OCI-LY1 (cell line): Measurements from ENCODE around the gene FOXS1.

Source experiments
- CTCF ChIP-seq: fragments of 200-600 bp; sonication (generic), shearing (Covaris generic); IDR thresholded peaks from 2 replicates; pipeline ENCODE4 v1.5.1; 2017; ENCODE audit warnings: mild to moderate bottlenecking, antibody characterized with exemption, low read length, moderate library complexity, mixed read lengths
- EZH2 ChIP-seq: fragments of 200-600 bp; sonication (generic), shearing (Covaris generic); IDR thresholded peaks from 2 replicates; pipeline ENCODE4 v1.8.0; 2017; ENCODE audit warnings: borderline replicate concordance, mixed run types, mild to moderate bottlenecking, antibody characterized with exemption, low read length, moderate library complexity, mixed read lengths

DNA sequence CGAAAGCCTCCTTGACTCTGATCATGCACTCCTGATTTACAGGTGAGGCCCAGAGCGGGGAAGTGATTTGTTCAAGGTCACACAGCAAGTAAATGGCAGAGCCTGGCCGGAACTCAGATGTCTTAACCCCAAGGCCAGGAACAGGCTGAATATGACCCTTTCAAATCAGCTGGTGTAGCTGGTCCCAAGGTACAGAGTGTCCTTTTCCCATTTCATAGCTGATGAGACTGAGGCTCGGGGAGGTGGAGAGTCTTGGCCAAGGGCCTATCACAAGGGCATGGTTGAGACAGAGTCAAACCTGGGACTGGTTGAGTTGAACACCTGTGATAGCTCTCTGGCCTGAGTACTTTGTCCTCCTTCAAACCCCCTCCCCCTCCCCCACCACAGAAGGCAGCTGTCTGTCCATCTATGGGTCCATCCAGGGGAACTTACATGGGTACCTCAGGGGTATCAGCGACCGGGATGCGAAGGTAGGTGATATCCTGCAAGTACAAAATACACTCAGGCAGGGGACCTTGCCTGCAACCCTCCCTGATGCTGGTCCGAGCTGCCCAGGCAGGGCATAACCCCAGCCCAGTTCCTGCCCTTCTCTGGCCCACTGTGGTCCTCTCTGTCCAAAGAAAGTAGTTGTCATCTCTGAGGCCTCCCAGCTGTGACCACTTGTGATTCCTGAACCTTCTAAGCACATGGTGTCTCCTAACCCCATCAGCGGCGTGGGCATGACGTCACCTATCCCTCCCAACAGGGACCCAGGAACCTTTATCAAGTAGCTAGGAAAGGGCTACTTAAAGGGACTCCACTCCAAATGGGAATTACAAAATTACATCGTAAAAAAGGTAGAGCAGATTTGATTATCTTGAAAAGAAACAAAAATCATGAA lies 19.4 kb upstream of the FOXS1 start:
- no peak for TF ChIP-seq CTCF
- no peak for TF ChIP-seq EZH2
